Mesodermal cell (in vitro differentiated cells): ENCODE data around the gene GALNT4. TPM values are rescaled to one million over a fixed set of nuclear protein-coding genes. Genes with fewer than 3 reads are reported as not detected.

Experiments used
- H3K27ac ChIP-seq: 2 replicates; pipeline ENCODE4 v1.7.0; 2013; ENCODE audit warnings: mild to moderate bottlenecking, low read depth, low read length, moderate library complexity; ENCODE audit not compliant: severe bottlenecking
- H3K36me3 ChIP-seq: 2 replicates; pipeline ENCODE4 v1.7.1; 2013; ENCODE audit warnings: mild to moderate bottlenecking, low read length, moderate library complexity; ENCODE audit not compliant: control insufficient read depth, insufficient read depth
- H3K4me1 ChIP-seq: one replicate; pipeline ENCODE4 v1.7.1; 2013; ENCODE audit warnings: mild to moderate bottlenecking, low read length; ENCODE audit not compliant: insufficient read depth, control insufficient read depth, poor library complexity, severe bottlenecking
- H3K4me3 ChIP-seq: 2 replicates; pipeline ENCODE4 v1.7.0; 2013; ENCODE audit warnings: low read length, control low read depth, mild to moderate bottlenecking; ENCODE audit not compliant: insufficient read depth, poor library complexity, severe bottlenecking; ENCODE audit errors: extremely low read depth
- H3K9me3 ChIP-seq: 2 replicates; pipeline ENCODE4 v1.7.1; 2013; ENCODE audit warnings: mild to moderate bottlenecking, low read length, moderate library complexity; ENCODE audit not compliant: control insufficient read depth
- WGBS, 2 experiments: methylation state at CpG; one replicate each; pipeline ENCODE4 v1.1.5; 2013; ENCODE audit warnings: missing lambda C conversion rate in 2 of 2; ENCODE audit not compliant: insufficient coverage in 2 of 2; 5-methylcytosine and 5-hydroxymethylcytosine counted together
- polyA plus RNA-seq, 2 experiments: library from polyadenylated mRNA; stranded (reverse); fragments of 50-300 nt; gene quantifications; one replicate each; pipeline ENCODE4 v1.2.3, GENCODE V29; 2013

The GALNT4 gene
- 4.2 TPM for polyA plus RNA-seq (2013, experiment 1 of 2)
- 5.3 TPM for polyA plus RNA-seq (2013, experiment 2 of 2)

DNA sequence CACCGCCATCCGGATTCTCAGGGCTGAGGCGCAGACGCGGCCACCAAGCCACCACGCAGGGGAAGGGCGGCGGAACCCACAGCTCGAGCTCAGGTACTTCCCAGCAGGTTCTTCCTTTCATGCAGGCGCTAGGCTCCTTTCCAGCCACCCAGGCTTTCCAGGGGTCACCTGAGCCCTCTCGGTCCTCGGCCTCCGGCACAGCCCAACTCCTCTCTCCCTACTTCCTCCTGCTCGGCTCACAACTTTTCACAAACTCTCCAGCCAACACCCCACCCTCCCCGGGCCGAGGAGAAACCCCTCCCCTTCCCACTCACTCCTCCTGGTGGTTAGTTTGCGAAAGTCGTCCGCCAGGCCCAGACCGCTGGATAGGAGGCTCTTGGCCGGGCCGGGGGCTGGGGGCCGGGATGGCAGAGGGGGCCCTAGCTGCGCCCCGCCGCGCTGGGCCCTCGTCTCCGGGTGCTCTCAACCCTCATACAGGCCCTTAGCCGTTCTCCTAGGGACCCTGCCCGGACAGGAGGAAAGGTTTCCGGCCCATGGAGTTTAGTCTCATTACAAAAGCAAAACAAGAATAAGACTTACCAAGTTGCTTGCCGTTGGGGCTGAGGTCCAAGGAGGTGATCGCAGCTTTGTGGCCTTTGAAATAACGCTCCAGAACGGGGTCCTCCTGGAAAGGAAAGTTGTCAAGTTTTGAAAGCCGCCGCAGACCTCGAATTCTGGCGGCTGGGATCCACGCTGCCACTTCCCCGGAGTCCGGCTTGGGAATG lies at the start of gene GALNT4:
TSS of gene GALNT4 (minus strand) at position 256 of the 764 bp plus-strand sequence. CDS start at position 9, 247 bp downstream.
- WGBS, 2 experiments, result 0 to 1% methylated on average over 25 to 34 of the region's 43 CpGs

GRCh38 chr12:89573051-89573810 lies 48.6 kb upstream of the GALNT4 start:
- Histone ChIP-seq H3K4me1 (peaks cover 10% of the 10 kb centered on the region), H3K4me3 (no peak overlapping the region), H3K9me3 (no peaks in the 10 kb centered on the region), H3K27ac (no peak overlapping the region), H3K36me3 (no peaks in the 10 kb centered on the region)
- WGBS, 2 experiments, result 100% methylated on average over 1 of the region's 5 CpGs; no CpG with 5 or more reads in 1 of the 2 experiments

More for the DNA sequence above, at the start of gene GALNT4:
- peaks cover 26% of the 10 kb centered on the region for H3K36me3 ChIP-seq
- H3K4me3 ChIP-seq, result peak within 1 kb of the TSS; percentile 96
- H3K27ac ChIP-seq, result peak within 1 kb of the TSS; percentile 77
- no peaks in the 10 kb centered on the region for H3K9me3 ChIP-seq
- H3K4me1 ChIP-seq, result peaks cover 5% of the 10 kb centered on the region

DNA sequence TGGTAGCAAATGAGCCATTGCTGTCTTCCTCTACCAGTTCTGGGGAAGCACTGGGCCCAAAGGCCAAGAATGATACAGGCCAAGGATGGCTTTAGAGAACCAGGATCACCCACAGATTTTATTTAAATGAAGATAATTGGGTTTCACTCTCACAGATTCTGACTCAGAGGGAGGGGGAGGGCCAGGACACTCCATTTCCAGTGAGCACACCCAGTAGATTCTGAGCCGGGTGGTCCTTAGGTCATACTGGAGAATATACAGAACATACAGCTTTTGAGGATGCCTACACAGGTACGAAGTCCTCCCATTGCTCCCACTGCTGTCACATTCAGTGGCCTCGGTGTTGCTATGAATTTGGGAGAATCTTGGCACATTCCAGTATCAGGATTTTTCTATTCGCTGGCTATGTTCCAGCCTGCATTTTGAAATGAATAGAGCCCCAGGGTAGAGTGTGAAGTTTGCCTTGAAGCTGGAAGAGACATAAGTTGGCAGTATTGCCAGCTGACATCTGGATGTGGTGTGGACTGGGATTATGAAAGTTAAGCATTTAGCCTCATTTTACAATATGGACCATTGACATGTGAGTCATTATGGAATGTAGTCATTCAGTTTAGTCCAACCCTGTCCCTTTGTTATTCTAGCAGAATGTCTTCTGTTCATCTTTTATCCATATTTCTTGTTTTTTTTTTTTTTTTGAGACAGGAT lies 47.0 kb upstream of the GALNT4 start:
- no peaks in the 10 kb centered on the region for H3K9me3 ChIP-seq
- no peak overlapping the region for H3K27ac ChIP-seq
- WGBS, 2 experiments, result 93 to 96% methylated on average over 3 to 4 of the region's 4 CpGs
- H3K4me3 ChIP-seq, result no peak overlapping the region
- H3K4me1 ChIP-seq, result peaks cover 14% of the 10 kb centered on the region
- no peaks in the 10 kb centered on the region for H3K36me3 ChIP-seq

DNA sequence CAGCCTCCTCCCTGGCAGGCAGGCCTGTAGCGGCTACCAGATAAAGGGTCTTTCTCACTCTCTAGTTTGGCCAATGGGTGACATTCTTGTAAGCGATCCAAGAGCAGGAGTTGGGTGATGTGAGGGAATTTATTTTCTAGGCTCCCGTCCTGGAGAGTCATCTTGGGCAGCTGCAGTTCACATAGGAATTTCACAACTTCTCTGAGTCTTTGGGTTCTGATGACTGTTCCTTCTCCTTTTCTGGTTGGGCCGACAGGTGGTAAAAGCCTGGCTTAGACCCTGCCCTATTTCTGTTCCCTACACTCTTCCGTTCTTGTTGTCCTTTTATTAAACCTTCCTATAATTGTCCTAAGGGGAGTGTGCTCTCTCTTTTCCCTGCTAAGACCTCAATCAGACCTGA lies 43.9 kb upstream of the GALNT4 start:
- H3K27ac ChIP-seq, result no peak overlapping the region
- 72 to 88% methylated on average over 1 to 2 of the region's 5 CpGs for WGBS, 2 experiments
- H3K9me3 ChIP-seq, result no peaks in the 10 kb centered on the region
- H3K36me3 ChIP-seq, result no peaks in the 10 kb centered on the region
- no peak overlapping the region for H3K4me3 ChIP-seq
- peaks cover 7% of the 10 kb centered on the region for H3K4me1 ChIP-seq

DNA sequence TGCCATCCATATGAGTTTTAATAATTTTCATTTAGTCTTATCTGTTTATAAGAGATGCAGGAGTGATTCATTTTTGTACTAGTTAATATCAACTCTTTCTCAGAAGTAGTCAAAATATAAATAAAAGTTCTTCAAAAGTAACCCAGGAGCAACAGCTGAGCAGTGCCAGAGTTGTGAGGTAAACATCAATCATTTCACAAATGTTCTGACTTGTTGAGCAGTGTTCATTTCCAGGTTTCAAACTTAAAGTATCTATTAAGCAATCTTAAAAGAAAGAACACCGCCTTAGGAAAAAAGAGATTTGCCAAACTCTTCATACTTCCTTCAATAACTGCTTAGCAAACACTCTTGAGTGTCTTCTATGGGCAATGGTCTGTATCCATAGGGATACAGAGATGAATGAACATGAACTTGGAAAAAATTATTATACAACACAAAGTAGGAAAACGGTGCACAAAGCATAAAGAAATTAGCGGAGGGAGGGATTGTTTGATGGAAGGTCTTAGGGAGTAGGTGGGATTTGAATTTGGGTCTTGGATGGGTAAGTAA lies 43.2 kb upstream of the GALNT4 start:
- Histone ChIP-seq H3K9me3 (no peaks in the 10 kb centered on the region), H3K4me1 (peaks cover 7% of the 10 kb centered on the region), H3K4me3 (no peak overlapping the region), H3K36me3 (no peaks in the 10 kb centered on the region), H3K27ac (no peak overlapping the region)
- 90 to 100% methylated on average over 1 of the region's 3 CpGs for WGBS, 2 experiments

DNA sequence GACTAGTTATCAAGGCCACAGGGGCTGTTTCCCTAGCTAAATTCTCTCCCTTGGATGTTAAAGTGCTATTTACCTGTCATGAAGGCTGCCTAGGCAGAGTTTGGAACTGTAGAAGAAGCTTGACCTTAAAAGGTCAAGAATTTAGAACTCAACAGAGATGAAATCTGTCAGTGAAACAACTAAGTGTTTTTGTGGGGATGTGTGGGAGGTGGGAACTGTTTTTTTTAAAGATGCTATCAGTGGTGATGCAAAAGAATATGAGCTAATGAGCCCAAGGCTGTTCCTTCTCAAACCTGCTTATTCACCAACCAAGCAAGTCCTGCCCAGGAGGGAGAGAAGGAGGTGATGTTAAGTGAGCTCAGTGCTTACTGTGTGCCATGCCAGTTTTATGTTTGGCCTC lies 42.0 kb upstream of the GALNT4 start:
- no peaks in the 10 kb centered on the region for H3K36me3 ChIP-seq
- H3K4me1 ChIP-seq, result peaks cover 7% of the 10 kb centered on the region
- no peaks in the 10 kb centered on the region for H3K9me3 ChIP-seq
- no peak overlapping the region for H3K4me3 ChIP-seq
- H3K27ac ChIP-seq, result peak overlapping the region; percentile 66

DNA sequence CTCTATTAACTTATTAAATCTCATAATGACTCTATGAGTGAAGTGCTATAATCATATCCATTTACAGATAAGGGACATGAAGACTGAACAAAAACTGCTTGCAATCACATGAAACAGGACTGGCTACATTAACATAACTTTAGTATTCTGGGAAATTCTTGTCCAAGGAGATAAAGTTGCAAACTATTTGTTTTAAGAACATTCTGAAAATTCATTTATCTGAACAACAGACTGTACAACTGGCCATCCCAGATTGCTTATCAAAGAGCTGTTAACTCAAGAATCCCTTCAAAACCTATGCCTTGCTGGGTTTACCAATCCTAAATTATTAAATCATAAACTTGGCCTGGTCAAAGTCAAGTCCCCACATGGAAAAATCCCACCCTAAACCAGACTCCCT lies 40.4 kb upstream of the GALNT4 start:
- H3K4me3 ChIP-seq, result no peak overlapping the region
- H3K27ac ChIP-seq, result no peak overlapping the region
- no peaks in the 10 kb centered on the region for H3K9me3 ChIP-seq

GRCh38 chr12:89559753-89560152 lies 35.2 kb upstream of the GALNT4 start:
- no peak overlapping the region for H3K27ac ChIP-seq
- peaks cover 4% of the 10 kb centered on the region for H3K9me3 ChIP-seq
- H3K4me3 ChIP-seq, result no peak overlapping the region
- WGBS, 2 experiments, result 90 to 92% methylated on average over 9 to 10 of the region's 10 CpGs
- no peaks in the 10 kb centered on the region for H3K4me1 ChIP-seq
- H3K36me3 ChIP-seq, result no peaks in the 10 kb centered on the region

More for the DNA sequence above, 40.4 kb upstream of the GALNT4 start:
- no peaks in the 10 kb centered on the region for H3K36me3 ChIP-seq
- H3K4me1 ChIP-seq, result peaks cover 7% of the 10 kb centered on the region

GRCh38 chr12:89556976-89557375 lies 32.4 kb upstream of the GALNT4 start:
- Histone ChIP-seq H3K27ac (peak overlapping the region; percentile 17), H3K36me3 (no peaks in the 10 kb centered on the region), H3K4me1 (no peaks in the 10 kb centered on the region), H3K4me3 (no peak overlapping the region), H3K9me3 (peaks cover 4% of the 10 kb centered on the region)
- WGBS, 2 experiments, result 88 to 93% methylated on average over 2 of the region's 2 CpGs

- no peaks in the 10 kb centered on the region for H3K36me3 ChIP-seq
- peaks cover 1% of the 10 kb centered on the region for H3K4me1 ChIP-seq
- H3K9me3 ChIP-seq, result peaks cover 4% of the 10 kb centered on the region
- WGBS, 2 experiments, result 63% methylated on average over 1 of the region's 1 CpG; no CpG with 5 or more reads in 1 of the 2 experiments
- no peak overlapping the region for H3K27ac ChIP-seq
- no peak overlapping the region for H3K4me3 ChIP-seq
Measured at GRCh38 chr12:89552376-89552775, 27.8 kb upstream of the GALNT4 start.
